HG03378 (cell line): ENCODE measurements around the gene RPL27A.
A peak's percentile ranks its signal among the peaks of the same experiment; 100 is the strongest.

Experiments
- ATAC-seq: cut with Tn5 transposase; IDR thresholded peaks from one replicate; pipeline ENCODE4 v1.9.1; 2021; ENCODE audit warnings: mild to moderate bottlenecking, moderate library complexity; ENCODE audit not compliant: unreplicated experiment

RPL27A gene

GRCh38 chr11:8720352-8720751, 37.8 kb downstream of the RPL27A start:
- no peak for ATAC-seq

DNA sequence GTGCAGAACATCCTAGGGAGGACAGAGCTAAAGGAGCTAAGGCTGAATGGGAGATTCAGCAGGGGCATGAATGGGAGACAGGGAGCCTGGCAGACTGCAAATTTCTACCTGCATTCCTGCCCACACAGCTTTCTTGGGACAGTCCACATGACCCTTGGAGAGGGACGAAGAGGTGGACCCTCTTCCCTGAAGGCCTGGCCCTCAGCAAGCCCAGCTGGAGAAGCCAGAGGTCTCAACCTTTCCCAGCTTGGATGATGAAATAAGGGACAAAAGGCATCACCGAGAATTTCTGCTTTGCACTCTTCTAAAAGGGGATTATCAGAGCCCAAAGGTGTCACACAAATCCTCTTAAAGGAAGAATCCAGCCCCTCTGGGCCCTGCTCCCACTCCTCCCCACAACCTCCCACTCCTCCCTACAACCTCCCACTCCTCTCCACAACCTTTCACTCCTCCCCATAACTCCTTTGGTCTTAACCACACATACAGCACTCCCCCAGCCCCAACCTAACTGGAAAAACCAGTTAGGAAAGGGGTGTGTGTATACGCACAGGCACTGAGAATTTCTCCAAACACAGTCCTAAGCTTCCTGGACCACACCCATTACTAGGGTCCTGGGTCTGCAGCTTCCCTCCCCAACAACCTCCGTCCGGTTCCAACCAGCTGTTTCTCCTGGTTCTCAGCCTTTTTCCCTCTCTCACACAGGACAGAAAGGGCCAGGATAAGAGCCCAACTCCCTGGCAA, 38.4 kb downstream of the RPL27A start:
- no peak for ATAC-seq

DNA sequence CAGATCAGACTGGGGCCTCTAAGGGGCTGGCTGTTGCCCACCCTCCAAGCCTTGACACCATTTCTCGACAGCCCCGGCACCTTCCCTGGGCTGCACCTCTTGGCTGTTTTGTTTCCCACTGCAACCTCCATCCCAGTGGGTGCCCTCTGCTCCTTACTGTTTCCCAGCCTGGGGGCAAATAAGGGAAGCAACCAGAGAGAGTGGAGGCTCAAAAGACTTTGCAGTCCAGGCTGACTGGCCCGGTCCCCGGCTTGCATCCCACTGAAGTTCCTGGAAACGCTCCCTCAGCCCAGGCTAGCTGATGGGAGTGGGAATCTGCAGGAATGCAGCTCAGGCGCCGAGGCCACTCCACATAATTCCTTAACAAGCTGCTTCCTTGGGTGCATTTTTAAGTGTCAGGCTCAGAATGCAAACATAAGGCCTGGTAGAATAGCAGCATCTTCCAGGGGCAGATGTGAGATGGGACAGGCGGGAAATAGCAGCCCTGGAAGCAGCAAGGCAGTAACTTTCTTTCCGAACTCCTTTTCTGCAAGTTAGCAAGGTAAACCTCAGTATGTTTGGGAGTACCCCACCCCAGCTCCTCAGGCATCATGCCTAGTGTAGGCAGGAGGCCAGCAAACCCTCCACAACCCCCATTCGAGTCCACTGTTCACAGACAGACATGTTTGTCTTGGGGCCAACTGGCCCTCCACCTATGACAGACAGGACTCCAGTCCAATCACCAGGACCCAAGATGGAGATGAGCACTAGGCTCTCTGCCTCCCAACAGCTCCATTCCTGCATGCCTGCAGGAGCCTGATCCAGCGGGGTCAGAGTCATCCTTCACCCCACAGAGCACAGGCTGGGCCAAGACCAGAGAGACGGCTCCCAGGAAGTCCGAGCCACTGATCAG, 39.3 kb downstream of the RPL27A start:
- no peak for ATAC-seq

GRCh38 chr11:8722809-8723208, 40.2 kb downstream of the RPL27A start:
- ATAC-seq = no peak

DNA sequence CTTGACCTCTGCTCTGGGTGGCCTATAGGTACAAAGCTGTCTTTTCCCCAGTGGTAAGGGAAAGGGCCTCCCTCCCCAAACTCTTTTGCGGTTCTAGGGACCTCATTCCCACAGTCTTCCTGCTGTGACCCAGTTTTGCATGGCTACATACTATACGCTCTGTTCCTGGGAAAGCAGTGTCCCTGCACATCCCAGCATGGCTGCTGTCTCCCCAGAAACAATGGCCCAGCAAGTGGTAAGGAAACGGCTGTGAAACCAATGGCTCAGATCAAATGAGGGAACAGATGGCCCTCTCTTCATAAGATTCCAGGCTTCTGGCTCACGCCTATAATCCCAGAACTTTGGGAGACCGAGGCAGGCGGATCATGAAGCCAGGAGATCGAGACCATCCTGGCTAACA, 41.1 kb downstream of the RPL27A start:
- ATAC-seq = no peak

GRCh38 chr11:8724682-8725081, 42.1 kb downstream of the RPL27A start:
- no peak for ATAC-seq

DNA sequence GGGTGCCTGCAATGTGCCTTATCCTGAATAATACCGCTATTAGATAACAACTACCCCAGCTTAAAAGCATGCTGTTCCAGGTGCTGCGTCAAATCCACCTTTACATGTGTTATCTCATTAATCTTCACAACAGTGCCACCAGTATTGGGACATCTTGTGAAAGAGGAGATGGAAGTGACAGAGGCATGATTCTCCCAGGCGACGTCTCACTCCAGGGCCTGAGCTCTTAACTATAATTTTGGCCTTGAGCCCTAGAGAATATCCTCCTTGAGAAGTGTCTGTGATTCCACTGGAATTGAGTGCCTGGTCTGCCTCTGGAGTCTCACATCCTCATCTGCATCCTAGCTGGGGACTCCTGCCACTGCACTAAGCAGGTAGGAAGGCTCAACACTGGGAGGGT, 43.8 kb downstream of the RPL27A start:
- ATAC-seq = no peak

- no peak for ATAC-seq
These were observed 46.0 kb downstream of the RPL27A start for GRCh38 chr11:8728563-8728962.

- ATAC-seq = no peak
These were observed 46.5 kb downstream of the RPL27A start for GRCh38 chr11:8729067-8729466.

GRCh38 chr11:8729837-8730696, 47.5 kb downstream of the RPL27A start:
- ATAC-seq = no peak

- ATAC-seq = no peak
These were observed 48.1 kb downstream of the RPL27A start for GRCh38 chr11:8730697-8731020.

DNA sequence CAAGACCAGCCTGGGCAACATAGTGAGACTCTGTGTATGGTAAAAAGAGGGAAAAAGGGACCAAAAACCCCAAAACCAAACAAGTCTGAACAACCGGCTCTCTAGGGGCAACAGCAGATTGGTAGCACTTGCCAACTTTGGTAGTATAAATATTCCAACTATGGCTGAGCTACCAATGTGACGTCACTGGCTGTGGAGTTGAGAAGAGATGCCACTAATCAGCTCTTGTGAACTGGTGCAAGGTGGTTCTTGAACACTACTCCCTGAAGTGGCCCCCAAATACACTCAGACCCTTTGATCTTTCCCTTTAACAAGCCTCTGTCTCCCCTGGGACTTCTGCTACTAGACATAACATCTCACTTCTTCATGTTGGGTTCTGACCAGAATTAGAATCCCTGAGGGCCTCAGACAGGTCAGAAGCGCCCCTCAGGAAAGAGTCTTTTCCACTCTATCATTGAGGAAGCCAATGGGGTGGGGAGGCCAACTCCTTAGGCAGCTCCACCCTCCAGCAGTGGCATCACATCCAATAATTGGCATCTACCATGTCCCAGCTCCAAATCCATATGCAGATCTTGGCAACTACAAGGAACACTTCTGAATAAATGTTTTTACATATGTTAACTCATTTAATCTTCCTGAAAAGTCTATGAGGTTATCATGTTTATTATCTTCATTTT, 49.2 kb downstream of the RPL27A start:
- ATAC-seq = no peak

DNA sequence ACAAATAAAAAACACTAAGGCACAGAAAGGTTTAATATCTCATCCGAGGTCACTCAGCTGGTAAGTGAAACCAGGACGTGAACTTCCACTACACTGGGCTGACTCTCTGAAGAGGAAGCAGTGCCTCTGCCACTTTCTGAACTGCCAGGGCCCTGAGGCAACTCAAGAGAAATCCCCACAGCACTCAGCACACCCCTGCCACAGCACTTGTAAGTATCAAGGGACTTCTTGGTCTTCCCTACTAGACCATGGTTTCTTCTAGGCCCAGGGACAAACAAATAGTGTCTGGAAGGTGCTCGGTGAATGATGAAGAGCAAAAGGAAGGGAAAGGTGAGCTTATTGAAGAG, 49.7 kb downstream of the RPL27A start:
- peak; percentile 80 for ATAC-seq

DNA sequence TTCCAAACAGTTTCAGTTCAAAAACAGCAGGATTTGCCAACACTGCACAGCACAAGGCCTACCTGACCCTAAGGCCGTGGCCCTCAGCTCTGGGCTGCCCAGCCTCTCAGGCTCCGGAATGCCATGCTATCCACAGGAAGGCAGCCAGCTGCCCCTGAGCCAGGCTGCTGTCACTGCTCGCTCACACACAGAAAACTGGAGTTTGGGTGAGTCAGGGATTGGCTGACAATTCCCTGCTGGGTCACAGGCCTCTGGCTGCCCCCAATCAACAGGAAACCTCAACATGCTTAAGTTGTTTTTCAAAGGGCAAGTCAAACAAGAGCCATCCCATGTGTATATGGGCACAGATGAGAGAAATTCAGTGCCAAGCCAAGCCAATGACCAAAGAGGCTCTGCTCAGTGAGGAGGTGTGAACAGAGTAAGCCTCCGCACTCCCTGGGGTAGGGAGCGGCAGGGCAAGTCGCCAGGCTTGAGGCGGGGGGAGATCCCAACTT, 50.2 kb downstream of the RPL27A start:
- no peak for ATAC-seq

DNA sequence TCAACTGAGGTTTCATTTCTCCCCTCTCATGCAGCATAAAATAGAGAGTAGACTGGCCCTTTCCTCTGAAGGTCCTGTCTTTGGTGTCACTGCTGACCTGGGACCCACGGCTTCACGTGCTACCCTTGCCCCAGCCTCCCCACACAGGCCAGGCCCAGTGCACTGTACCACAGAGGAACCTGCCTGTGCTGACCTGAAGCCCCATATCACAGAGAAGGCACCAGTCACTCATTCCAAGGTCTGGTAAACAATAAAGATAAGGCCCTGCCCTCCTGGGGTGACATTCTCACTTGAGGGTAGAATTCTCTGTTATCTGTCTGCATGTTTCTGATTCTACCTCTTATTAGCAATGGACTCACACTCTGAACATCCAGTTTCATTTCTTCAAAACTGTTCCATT, 51.3 kb downstream of the RPL27A start:
- no peak for ATAC-seq

GRCh38 chr11:8735094-8735493, 52.5 kb downstream of the RPL27A start:
- no peak for ATAC-seq

DNA sequence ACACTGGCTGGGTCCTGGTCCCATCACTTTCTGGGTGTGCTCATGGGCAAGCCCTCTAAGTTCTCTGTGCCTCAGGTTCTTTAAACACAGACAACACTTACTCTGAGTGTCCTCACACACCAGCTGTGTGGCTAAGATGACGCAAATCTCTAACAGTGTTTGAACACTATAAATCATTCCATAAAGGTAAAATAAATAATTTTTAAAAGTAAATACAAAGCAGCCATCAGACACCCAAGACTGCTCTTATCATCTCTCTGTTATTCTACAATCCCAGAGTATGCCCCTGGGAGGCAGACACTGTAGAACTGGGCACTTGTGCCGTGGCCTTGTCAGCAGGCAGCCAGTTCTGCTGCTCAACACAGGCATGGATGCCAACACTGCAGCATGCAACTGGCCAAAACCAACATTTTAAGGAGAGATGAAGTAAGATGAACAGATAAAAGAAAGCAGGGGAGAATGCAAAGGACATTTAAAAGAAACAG, 56.8 kb downstream of the RPL27A start:
- no peak for ATAC-seq
